Endothelial cell of umbilical vein (primary cell): ENCODE measurements around the gene CYP1A2. TPM values are rescaled to one million over a fixed set of nuclear protein-coding genes. Genes with fewer than 3 reads are reported as not detected.

Experiments
- BruUV-seq: library from RNA; stranded (reverse); fragments of 400-500 nt; replicated peaks from 2 replicates; lab custom pipeline; 2021; lab: Mats Ljungman, UMichigan
- CTCF ChIA-PET: fragments of 300-600, 350-600 bp; sonication (Branson Sonifier 250); formaldehyde crosslinking; loops from one replicate; lab custom pipeline; 2021; ENCODE audit warnings: antibody characterized with exemption, inconsistent platforms; lab: Charles Lee
- POLR2A ChIA-PET: fragments of 300-600, 350-600 bp; sonication (Branson Sonifier 250); formaldehyde crosslinking; loops from one replicate; lab custom pipeline; 2021; ENCODE audit warnings: antibody characterized with exemption, inconsistent platforms; lab: Charles Lee
- DNase-seq: peaks from one replicate; pipeline ENCODE4 v3.0.0-alpha.2; 2011; ENCODE audit warnings: low read depth, low spot score
- FAIRE-seq: peaks from 2 replicates; lab custom pipeline; 2011; peaks lifted over from hg19 to GRCh38; lab: Jason Lieb, UNC
- H2AFZ ChIP-seq: 2 replicates; pipeline ENCODE4 v1.6.0; 2012; ENCODE audit warnings: low read depth, low read length, control low read depth, inconsistent platforms
- H3K27ac ChIP-seq: 2 replicates; pipeline ENCODE4 v1.5.1; 2011; ENCODE audit warnings: low read depth, mild to moderate bottlenecking, control low read depth, low read length, moderate library complexity; ENCODE audit not compliant: insufficient read depth
- H3K27me3 ChIP-seq, 2 experiments: 2 replicates each; pipeline versions ENCODE4 v1.6.0 to v1.6.1; 2011; ENCODE audit warnings: low read length in 2 of 2, mixed read lengths in 1 of 2; ENCODE audit not compliant: control insufficient read depth in 2 of 2, insufficient read depth in 2 of 2
- H3K36me3 ChIP-seq, 2 experiments: 2 replicates in 1 of 2; 3 replicates in 1 of 2; pipeline ENCODE4 v1.5.1; 2011; ENCODE audit warnings: low read length in 2 of 2, mild to moderate bottlenecking in 1 of 2, moderate library complexity in 1 of 2; ENCODE audit not compliant: control insufficient read depth in 2 of 2, insufficient read depth in 2 of 2; ENCODE audit errors: extremely low read depth in 1 of 2
- H3K4me1 ChIP-seq: 3 replicates; pipeline ENCODE4 v1.5.1; 2011; ENCODE audit warnings: mild to moderate bottlenecking, low read length; ENCODE audit not compliant: control insufficient read depth, insufficient read depth; ENCODE audit errors: extremely low read depth
- H3K4me2 ChIP-seq: 2 replicates; pipeline ENCODE4 v1.6.1; 2011; ENCODE audit warnings: low read length, control low read depth, mixed read lengths; ENCODE audit not compliant: insufficient read depth
- H3K4me3 ChIP-seq, 3 experiments: fragments of 200-600 bp in 1 of 3; sonication (generic), shearing (Covaris generic) in 1 of 3; replicated peaks in 1 of 3; 2 replicates each; pipeline ENCODE4 v1.5.1; 2011 to 2016; ENCODE audit warnings: control low read depth in 3 of 3, low read length in 3 of 3, mild to moderate bottlenecking in 2 of 3, inconsistent platforms in 1 of 3, low read depth in 1 of 3, moderate library complexity in 1 of 3; ENCODE audit not compliant: insufficient read depth in 1 of 3
- H3K79me2 ChIP-seq: 2 replicates; pipeline ENCODE4 v1.6.0; 2012; ENCODE audit warnings: low read length, inconsistent platforms; ENCODE audit not compliant: control insufficient read depth, insufficient read depth
- H3K9ac ChIP-seq: replicated peaks from 2 replicates; pipeline ENCODE3; 2011; ENCODE audit warnings: low read length, control low read depth; ENCODE audit not compliant: insufficient read depth; ENCODE audit errors: extremely low read depth
- H3K9me1 ChIP-seq: replicated peaks from 3 replicates; pipeline ENCODE4 v1.6.0; 2011; ENCODE audit warnings: mild to moderate bottlenecking, low read length; ENCODE audit not compliant: control insufficient read depth, insufficient read depth; ENCODE audit errors: extremely low read depth
- H3K9me3 ChIP-seq: replicated peaks from 2 replicates; pipeline ENCODE4 v1.5.1; 2012; ENCODE audit warnings: low read length, inconsistent platforms; ENCODE audit not compliant: control insufficient read depth, insufficient read depth
- H4K20me1 ChIP-seq: replicated peaks from 2 replicates; pipeline ENCODE3; 2011; ENCODE audit warnings: mild to moderate bottlenecking, low read length; ENCODE audit not compliant: control insufficient read depth, insufficient read depth; ENCODE audit errors: extremely low read depth
- CTCF ChIP-seq, 2 donors: IDR thresholded peaks; 1 replicate in 1 of 2; 2 replicates in 1 of 2; pipeline ENCODE4 v1.5.1; 2011; ENCODE audit warnings: low read length in 2 of 2, mild to moderate bottlenecking in 2 of 2, moderate library complexity in 2 of 2, control low read depth in 1 of 2, inconsistent platforms in 1 of 2, low read depth in 1 of 2; ENCODE audit not compliant: insufficient read depth in 1 of 2; ENCODE audit errors: extremely low read depth in 1 of 2
- EZH2 ChIP-seq: IDR thresholded peaks from 2 replicates; pipeline ENCODE4 v1.6.1; 2012; ENCODE audit warnings: borderline replicate concordance, low read depth, mild to moderate bottlenecking, moderate library complexity, low read length, inconsistent platforms; ENCODE audit not compliant: severe bottlenecking
- FOS ChIP-seq: IDR thresholded peaks from 2 replicates; pipeline ENCODE4 v1.6.1; 2011; ENCODE audit warnings: mild to moderate bottlenecking, low read length, moderate library complexity, borderline replicate concordance; ENCODE audit not compliant: insufficient read depth
- GATA2 ChIP-seq: IDR thresholded peaks from 2 replicates; pipeline ENCODE4 v1.7.0; 2011; ENCODE audit warnings: low read depth, mild to moderate bottlenecking, moderate library complexity, mixed read lengths, low read length; ENCODE audit not compliant: insufficient read length, insufficient read depth
- JUN ChIP-seq: IDR thresholded peaks from 2 replicates; pipeline ENCODE4 v1.6.1; 2011; ENCODE audit warnings: borderline replicate concordance, low read depth; ENCODE audit not compliant: insufficient read length, insufficient read depth
- MYC ChIP-seq: IDR thresholded peaks from one replicate; pipeline ENCODE4 v1.6.1; 2011; ENCODE audit warnings: mild to moderate bottlenecking, low read depth, low read length
- POLR2A ChIP-seq: IDR thresholded peaks from 2 replicates; pipeline ENCODE4 v1.6.1; 2012; ENCODE audit warnings: low read depth, mild to moderate bottlenecking, control low read depth, low read length
- POLR2AphosphoS5 ChIP-seq: IDR thresholded peaks from 2 replicates; pipeline ENCODE4 v1.6.1; 2012; ENCODE audit warnings: low read depth, mild to moderate bottlenecking, control low read depth, low read length, moderate library complexity; ENCODE audit not compliant: insufficient read depth
- dilution Hi-C: fragments of 300-500 bp; cut with MboI; formaldehyde crosslinking; loops from one replicate; pipeline ENCODE4 v1.15.0; 2019; ENCODE audit warnings: low sequenced_read_pairs; ENCODE audit not compliant: extremely low pct_ligation_motif_present
- intact Hi-C: fragments of 100-400 bp; cut with micrococcal nuclease; formaldehyde crosslinking; loops from one replicate; pipeline ENCODE4 v1.10.0; 2022
- polyA plus RNA-seq, 4 experiments: library from polyadenylated mRNA; depleted of rRNA in 3 of 4; stranded (reverse) in 3 of 4; unstranded in 1 of 4; fragments of >200 nt; gene quantifications; 2 replicates each; pipeline versions ENCODE4 v1.2.1 to v1.2.3, GENCODE V29; 2011 to 2012; ENCODE audit warnings: missing spikeins in 1 of 4
- total RNA-seq: library from RNA; stranded (reverse); gene quantifications from 2 replicates; pipeline ENCODE4 v1.2.3, GENCODE V29; 2021
- TF ChIP-seq, protein P1 (sequence below): IDR thresholded peaks from 2 replicates; pipeline ENCODE4 v1.6.1; 2011; ENCODE audit not compliant: insufficient read depth, insufficient read length

CYP1A2 gene
- total and polyA plus RNA-seq, 2 donors (not counting 3 experiments of a cell fraction or from before 2014, with no cell fraction given), result not detected

- no peak overlapping the region for H2AFZ ChIP-seq
- no peaks in the 10 kb centered on the region for H3K4me1 ChIP-seq
- H4K20me1 ChIP-seq, result no peaks in the 10 kb centered on the region
- DNase-seq, result no peak
- TF ChIP-seq, protein P1, sequence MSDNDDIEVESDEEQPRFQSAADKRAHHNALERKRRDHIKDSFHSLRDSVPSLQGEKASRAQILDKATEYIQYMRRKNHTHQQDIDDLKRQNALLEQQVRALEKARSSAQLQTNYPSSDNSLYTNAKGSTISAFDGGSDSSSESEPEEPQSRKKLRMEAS, result no peak
- TF ChIP-seq EZH2 (no peak), JUN (no peak)
- no peaks in the 10 kb centered on the region for H3K9me1 ChIP-seq
- H3K9me3 ChIP-seq, result no peaks in the 10 kb centered on the region
- H3K27ac ChIP-seq, result no peak overlapping the region
- no peak for FAIRE-seq
- no TSS peak for BruUV-seq
- ChIA-PET CTCF (no interaction called here), POLR2A (no interaction called here)
- no peaks in the 10 kb centered on the region for H3K79me2 ChIP-seq
- intact Hi-C loops, result no loop called here
- H3K4me3 ChIP-seq, result no peak overlapping the region
- no peaks in the 10 kb centered on the region for H3K36me3 ChIP-seq
- no peak overlapping the region for H3K4me2 ChIP-seq
- dilution Hi-C loops, result no loop called here
- no peak overlapping the region for H3K9ac ChIP-seq
- H3K27me3 ChIP-seq, result peaks cover 2 to 7% of the 10 kb centered on the region in 2 experiments
These were observed 36.3 kb upstream of the CYP1A2 start for GRCh38 chr15:74712311-74712710.

GRCh38 chr15:74716651-74717050, 32.0 kb upstream of the CYP1A2 start:
- Histone ChIP-seq H3K27me3 (peaks cover 0 to 2% of the 10 kb centered on the region in 2 experiments), H2AFZ (no peak overlapping the region), H3K4me2 (no peak overlapping the region), H3K4me3 (no peak overlapping the region), H4K20me1 (no peaks in the 10 kb centered on the region), H3K9me1 (no peaks in the 10 kb centered on the region), H3K36me3 (no peaks in the 10 kb centered on the region), H3K27ac (no peak overlapping the region), H3K79me2 (no peaks in the 10 kb centered on the region), H3K9me3 (no peaks in the 10 kb centered on the region), H3K4me1 (no peaks in the 10 kb centered on the region), H3K9ac (no peak overlapping the region)
- TF ChIP-seq, protein P1, result no peak
- TF ChIP-seq GATA2, result no peak
- TF ChIP-seq FOS, result no peak
- TF ChIP-seq EZH2, result no peak
- no peak for TF ChIP-seq CTCF (IDR thresholded peaks at IDR 0.05; ENCODE audit: extremely low read depth in 1 of 2, insufficient read depth in 1 of 2, low read depth in 1 of 2, low read length in 2 of 2)
- no peak for TF ChIP-seq MYC
- no peak for TF ChIP-seq JUN
- TF ChIP-seq POLR2A, result no peak
- TF ChIP-seq POLR2AphosphoS5, result no peak
- intact Hi-C loops (loop anchor here (2.0 kb wide), 1 partner anchor 20 kb away; the partner anchor contains the start of gene EDC3), dilution Hi-C loops (no loop called here)
- DNase-seq (no peak), FAIRE-seq (no peak)
- CTCF ChIA-PET, result interaction anchor here (0.9 kb wide), 1 partner anchor 72 kb away, joined by 3 read pairs; no protein-coding TSS in a partner anchor
- POLR2A ChIA-PET, result no interaction called here
- BruUV-seq, result no TSS peak
